Stimulated activated CD8-positive, alpha-beta memory T cell treated with anti-CD3 and anti-CD28 coated beads, Interleukin-12 subunit alpha, Interleukin-12 subunit beta, amount 100 ng/mL, for 24 hours (primary cell): ENCODE results near the gene ACRBP.

Experiments
- DNase-seq: peaks from one replicate; pipeline ENCODE4 v3.0.0-alpha.2; 2020; ENCODE audit errors: extremely low read depth

The ACRBP gene

GRCh38 chr12:6647083-6647604, at the start of gene ACRBP:
TSS of gene ACRBP (minus strand) at chr12:6647432. CDS start at chr12:6647366, 66 bp downstream.
- DNase-seq, result no peak

GRCh38 chr12:6695313-6696045, 48.2 kb upstream of the ACRBP start:
- no peak for DNase-seq

GRCh38 chr12:6694701-6695100, 47.5 kb upstream of the ACRBP start:
- no peak for DNase-seq

GRCh38 chr12:6693832-6694355, 46.7 kb upstream of the ACRBP start:
- no peak for DNase-seq

GRCh38 chr12:6692888-6693287, 45.7 kb upstream of the ACRBP start:
- DNase-seq, result no peak

- no peak for DNase-seq
These were observed 44.2 kb upstream of the ACRBP start for GRCh38 chr12:6691473-6691872.

GRCh38 chr12:6688999-6689882, 42.0 kb upstream of the ACRBP start, which contains the start of gene ZNF384:
TSS of gene ZNF384 (minus strand) at chr12:6689375. CDS start at chr12:6679520, 9,855 bp downstream.
- DNase-seq, result peak; percentile 88

GRCh38 chr12:6688543-6688998, 41.3 kb upstream of the ACRBP start:
- peak; percentile 73 for DNase-seq

- DNase-seq, result no peak
These were observed 38.6 kb upstream of the ACRBP start for GRCh38 chr12:6685814-6686213.

- no peak for DNase-seq
These were observed 37.4 kb upstream of the ACRBP start for GRCh38 chr12:6684609-6685008.

GRCh38 chr12:6676962-6677361, 29.7 kb upstream of the ACRBP start:
- DNase-seq, result no peak

- DNase-seq, result no peak
These were observed 24.9 kb upstream of the ACRBP start for GRCh38 chr12:6672143-6672542.

GRCh38 chr12:6667559-6668210, 20.5 kb upstream of the ACRBP start:
- no peak for DNase-seq

GRCh38 chr12:6666211-6666610, 19.0 kb upstream of the ACRBP start:
- no peak for DNase-seq

GRCh38 chr12:6664902-6665301, 17.7 kb upstream of the ACRBP start:
- DNase-seq, result no peak

- DNase-seq, result peak; percentile 83
These were observed 15.9 kb upstream of the ACRBP start, which contains the start of gene ING4 for GRCh38 chr12:6662906-6663742. TSS of gene ING4 (minus strand) at chr12:6663119. CDS start at chr12:6663101, 18 bp downstream.

- DNase-seq, result no peak
These were observed 15.3 kb upstream of the ACRBP start for GRCh38 chr12:6662602-6662905.

- no peak for DNase-seq
These were observed 6.8 kb upstream of the ACRBP start for GRCh38 chr12:6653987-6654386.

GRCh38 chr12:6653342-6653741, 6.1 kb upstream of the ACRBP start:
- no peak for DNase-seq

- DNase-seq, result no peak
These were observed 5.2 kb upstream of the ACRBP start for GRCh38 chr12:6652391-6652790.

- no peak for DNase-seq
These were observed 3.6 kb upstream of the ACRBP start for GRCh38 chr12:6650832-6651231.
